Body of pancreas (tissue), 4 donors: ENCODE data around the gene ZNF628.

ENCODE experiments used
- POLR2A ChIP-seq, 3 donors: fragments of 450-650 bp; IDR thresholded peaks; one replicate each; pipeline ENCODE4 v1.6.1; 2016; ENCODE audit warnings: antibody characterized with exemption in 3 of 3, mild to moderate bottlenecking in 2 of 3
- TF ChIP-seq, protein P1 (sequence below), 7 experiments: fragments of 450-650 bp in 4 of 7; fragments of 200-600 bp in 3 of 7; sonication (generic) in 3 of 7; IDR thresholded peaks; one replicate each; pipeline ENCODE4 v1.5.1; 2016 to 2019; ENCODE audit warnings: antibody characterized with exemption in 7 of 7

- TF ChIP-seq, protein P1, sequence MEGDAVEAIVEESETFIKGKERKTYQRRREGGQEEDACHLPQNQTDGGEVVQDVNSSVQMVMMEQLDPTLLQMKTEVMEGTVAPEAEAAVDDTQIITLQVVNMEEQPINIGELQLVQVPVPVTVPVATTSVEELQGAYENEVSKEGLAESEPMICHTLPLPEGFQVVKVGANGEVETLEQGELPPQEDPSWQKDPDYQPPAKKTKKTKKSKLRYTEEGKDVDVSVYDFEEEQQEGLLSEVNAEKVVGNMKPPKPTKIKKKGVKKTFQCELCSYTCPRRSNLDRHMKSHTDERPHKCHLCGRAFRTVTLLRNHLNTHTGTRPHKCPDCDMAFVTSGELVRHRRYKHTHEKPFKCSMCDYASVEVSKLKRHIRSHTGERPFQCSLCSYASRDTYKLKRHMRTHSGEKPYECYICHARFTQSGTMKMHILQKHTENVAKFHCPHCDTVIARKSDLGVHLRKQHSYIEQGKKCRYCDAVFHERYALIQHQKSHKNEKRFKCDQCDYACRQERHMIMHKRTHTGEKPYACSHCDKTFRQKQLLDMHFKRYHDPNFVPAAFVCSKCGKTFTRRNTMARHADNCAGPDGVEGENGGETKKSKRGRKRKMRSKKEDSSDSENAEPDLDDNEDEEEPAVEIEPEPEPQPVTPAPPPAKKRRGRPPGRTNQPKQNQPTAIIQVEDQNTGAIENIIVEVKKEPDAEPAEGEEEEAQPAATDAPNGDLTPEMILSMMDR (IDR thresholded peaks at IDR 0.05), result no peak
- TF ChIP-seq POLR2A (IDR thresholded peaks at IDR 0.05), result peak in 2 of 3 donors; percentile 18 to 32
Measured at GRCh38 chr19:55484593-55485438, 8.4 kb downstream of the ZNF628 start, which contains the start of gene NAT14.
